ENCODE data around the gene PIP. TPM values are rescaled to one million over a fixed set of nuclear protein-coding genes. Genes with fewer than 3 reads are reported as not detected.

PIP gene, protein sequence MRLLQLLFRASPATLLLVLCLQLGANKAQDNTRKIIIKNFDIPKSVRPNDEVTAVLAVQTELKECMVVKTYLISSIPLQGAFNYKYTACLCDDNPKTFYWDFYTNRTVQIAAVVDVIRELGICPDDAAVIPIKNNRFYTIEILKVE
- total RNA-seq (2021; ENCODE audit: unreplicated experiment) (not detected), Bru-seq, nascent RNA (not detected), BruChase-seq, experiment 1, labeled RNA remaining after a 6-hour chase (not detected), BruChase-seq, experiment 2, labeled RNA remaining after a 2-hour chase (not detected)
- not detected in 2 replicates for polyA plus RNA-seq (2012)
- long read RNA-seq = 0 reads

- Histone ChIP-seq H3K9me3 (ENCODE audit: control insufficient read depth in 1 of 2, insufficient read depth in 1 of 2, low read depth in 1 of 2, low read length in 2 of 2) (no peaks in the 10 kb centered on the region), H3K9me2 (ENCODE audit: insufficient read depth) (no peaks in the 10 kb centered on the region), H4K20me1 (ENCODE audit: insufficient read depth) (no peaks in the 10 kb centered on the region), H3K4me3 (replicated peaks in 1 of 2; ENCODE audit: low read depth in 1 of 2, low read length in 2 of 2) (no peak within 1 kb of the TSS), H3K4me2 (ENCODE audit: low read length) (no peak within 1 kb of the TSS), H3K27me3 (ENCODE audit: insufficient read depth, low read length) (peaks cover 30% of the 10 kb centered on the region), H3K79me2 (ENCODE audit: insufficient read depth, low read length) (no peaks in the 10 kb centered on the region), H3K36me3 (ENCODE audit: control insufficient read depth in 1 of 2, insufficient read depth in 2 of 2, low read length in 2 of 2) (no peaks in the 10 kb centered on the region), H3K4me1 (ENCODE audit: control insufficient read depth in 1 of 2, insufficient read depth in 2 of 2, low read length in 2 of 2) (no peaks in the 10 kb centered on the region), H2AFZ (ENCODE audit: low read depth, low read length, poor library complexity, severe bottlenecking) (no peak within 1 kb of the TSS), H3K9ac (ENCODE audit: low read length) (no peak within 1 kb of the TSS), H3K27ac (ENCODE audit: low read depth, low read length) (no peak within 1 kb of the TSS)
- DNase-seq (ENCODE audit: low read depth, low spot score) (no peak), ATAC-seq (no peak)
- intact Hi-C loops (cut with micrococcal nuclease) = no loop called here
- BruUV-seq (replicated peaks) = no TSS peak
- ChIA-PET RAD21 (ENCODE audit: low non-redundant PET in 1 of 2, low total read pairs in 2 of 2, uncharacterized antibody in 2 of 2, unreplicated experiment in 2 of 2) (no interaction called here), CTCF (no interaction called here), POLR2A (no interaction called here)
- no peak for TF ChIP-seq TCF7L2 (IDR thresholded peaks at IDR 0.05; ENCODE audit: borderline replicate concordance, extremely low read depth, insufficient read depth, insufficient read length)
- no peak for TF ChIP-seq JUND (IDR thresholded peaks at IDR 0.05)
- TF ChIP-seq ZNF274 (IDR thresholded peaks at IDR 0.05; ENCODE audit: low read depth, low read length) = no peak
- TF ChIP-seq CEBPB (IDR thresholded peaks at IDR 0.05; ENCODE audit: low read depth) = no peak
- TF ChIP-seq SP1 (IDR thresholded peaks at IDR 0.05; ENCODE audit: low read depth) = no peak
- no peak for TF ChIP-seq ATF3 (IDR thresholded peaks at IDR 0.05)
These were observed at the start of gene PIP for GRCh38 chr7:143131781-143132180. PIP (plus strand) TSS chr7:143132077; CDS start chr7:143132117, 40 bp downstream.

DNA sequence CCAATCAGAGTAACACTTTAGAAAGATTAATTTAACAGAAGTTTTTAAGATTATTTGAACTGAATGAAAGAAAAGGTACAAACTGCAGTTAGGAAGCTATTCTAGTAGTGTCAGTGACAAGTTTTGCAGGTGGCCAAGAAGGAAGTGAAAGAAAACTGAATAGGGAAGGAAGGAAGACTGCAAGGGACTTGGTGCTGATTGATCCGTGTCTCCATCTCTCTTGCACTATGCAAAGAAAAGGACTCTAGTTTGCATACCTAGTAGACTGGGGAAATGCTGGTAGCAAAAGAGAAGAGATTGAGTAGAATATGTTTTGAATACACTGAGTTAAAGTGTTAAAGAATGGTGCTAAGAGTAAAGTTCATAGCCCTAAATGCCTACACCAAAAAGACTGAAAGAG, 46.8 kb upstream of the PIP start:
- ChIA-PET RAD21 (ENCODE audit: low non-redundant PET in 1 of 2, low total read pairs in 2 of 2, uncharacterized antibody in 2 of 2, unreplicated experiment in 2 of 2) (no interaction called here), CTCF (no interaction called here), POLR2A (no interaction called here)
- intact Hi-C loops (cut with micrococcal nuclease) = no loop called here
- Histone ChIP-seq H3K4me1 (ENCODE audit: control insufficient read depth in 1 of 2, insufficient read depth in 2 of 2, low read length in 2 of 2) (no peaks in the 10 kb centered on the region), H3K36me3 (ENCODE audit: control insufficient read depth in 1 of 2, insufficient read depth in 2 of 2, low read length in 2 of 2) (no peaks in the 10 kb centered on the region), H3K27me3 (ENCODE audit: insufficient read depth, low read length) (no peaks in the 10 kb centered on the region), H3K9me3 (ENCODE audit: control insufficient read depth in 1 of 2, insufficient read depth in 1 of 2, low read depth in 1 of 2, low read length in 2 of 2) (no peaks in the 10 kb centered on the region), H4K20me1 (ENCODE audit: insufficient read depth) (no peaks in the 10 kb centered on the region), H3K9ac (ENCODE audit: low read length) (no peak overlapping the region), H3K27ac (ENCODE audit: low read depth, low read length) (no peak overlapping the region), H3K9me2 (ENCODE audit: insufficient read depth) (no peaks in the 10 kb centered on the region), H3K4me2 (ENCODE audit: low read length) (no peak overlapping the region), H2AFZ (ENCODE audit: low read depth, low read length, poor library complexity, severe bottlenecking) (no peak overlapping the region), H3K79me2 (ENCODE audit: insufficient read depth, low read length) (no peaks in the 10 kb centered on the region), H3K4me3 (replicated peaks in 1 of 2; ENCODE audit: low read depth in 1 of 2, low read length in 2 of 2) (no peak overlapping the region)
- DNase-seq (ENCODE audit: low read depth, low spot score) (no peak), ATAC-seq (no peak)
- BruUV-seq (replicated peaks) = no TSS peak
- TF ChIP-seq ZNF274 (IDR thresholded peaks at IDR 0.05; ENCODE audit: low read depth, low read length) (no peak), SIN3A (IDR thresholded peaks at IDR 0.05; ENCODE audit: low read depth) (no peak), ATF3 (IDR thresholded peaks at IDR 0.05) (no peak), EZH2 (IDR thresholded peaks at IDR 0.05) (no peak), TCF7L2 (IDR thresholded peaks at IDR 0.05; ENCODE audit: borderline replicate concordance, extremely low read depth, insufficient read depth, insufficient read length) (no peak), FOSL1 (IDR thresholded peaks at IDR 0.05; ENCODE audit: low read depth) (no peak), POLR2A (IDR thresholded peaks at IDR 0.05; ENCODE audit: borderline replicate concordance, extremely low read depth, insufficient read depth, insufficient read length) (no peak), ZBTB33 (IDR thresholded peaks at IDR 0.05; ENCODE audit: extremely low read depth, insufficient replicate concordance, low read length) (no peak), EZH2phosphoT487 (IDR thresholded peaks at IDR 0.05; ENCODE audit: borderline replicate concordance) (no peak), ZFX (IDR thresholded peaks at IDR 0.05) (no peak), RAD21 (IDR thresholded peaks at IDR 0.05; ENCODE audit: low read depth) (no peak)
- TF ChIP-seq, protein P1, sequence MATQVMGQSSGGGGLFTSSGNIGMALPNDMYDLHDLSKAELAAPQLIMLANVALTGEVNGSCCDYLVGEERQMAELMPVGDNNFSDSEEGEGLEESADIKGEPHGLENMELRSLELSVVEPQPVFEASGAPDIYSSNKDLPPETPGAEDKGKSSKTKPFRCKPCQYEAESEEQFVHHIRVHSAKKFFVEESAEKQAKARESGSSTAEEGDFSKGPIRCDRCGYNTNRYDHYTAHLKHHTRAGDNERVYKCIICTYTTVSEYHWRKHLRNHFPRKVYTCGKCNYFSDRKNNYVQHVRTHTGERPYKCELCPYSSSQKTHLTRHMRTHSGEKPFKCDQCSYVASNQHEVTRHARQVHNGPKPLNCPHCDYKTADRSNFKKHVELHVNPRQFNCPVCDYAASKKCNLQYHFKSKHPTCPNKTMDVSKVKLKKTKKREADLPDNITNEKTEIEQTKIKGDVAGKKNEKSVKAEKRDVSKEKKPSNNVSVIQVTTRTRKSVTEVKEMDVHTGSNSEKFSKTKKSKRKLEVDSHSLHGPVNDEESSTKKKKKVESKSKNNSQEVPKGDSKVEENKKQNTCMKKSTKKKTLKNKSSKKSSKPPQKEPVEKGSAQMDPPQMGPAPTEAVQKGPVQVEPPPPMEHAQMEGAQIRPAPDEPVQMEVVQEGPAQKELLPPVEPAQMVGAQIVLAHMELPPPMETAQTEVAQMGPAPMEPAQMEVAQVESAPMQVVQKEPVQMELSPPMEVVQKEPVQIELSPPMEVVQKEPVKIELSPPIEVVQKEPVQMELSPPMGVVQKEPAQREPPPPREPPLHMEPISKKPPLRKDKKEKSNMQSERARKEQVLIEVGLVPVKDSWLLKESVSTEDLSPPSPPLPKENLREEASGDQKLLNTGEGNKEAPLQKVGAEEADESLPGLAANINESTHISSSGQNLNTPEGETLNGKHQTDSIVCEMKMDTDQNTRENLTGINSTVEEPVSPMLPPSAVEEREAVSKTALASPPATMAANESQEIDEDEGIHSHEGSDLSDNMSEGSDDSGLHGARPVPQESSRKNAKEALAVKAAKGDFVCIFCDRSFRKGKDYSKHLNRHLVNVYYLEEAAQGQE (IDR thresholded peaks at IDR 0.05; ENCODE audit: low read depth) = no peak

Measured in HCT116 (cell line).